HG03521 (cell line): Measurements from ENCODE around the gene ERC2.
"Not testable (repeated sequence)": the region's sequence is repeated elsewhere in the genome, so short reads cannot be mapped to it uniquely, and the experiment has no call there.

Experiments used
- ATAC-seq: cut with Tn5 transposase; IDR thresholded peaks from one replicate; pipeline ENCODE4 v1.9.1; 2021; ENCODE audit warnings: mild to moderate bottlenecking, moderate library complexity; ENCODE audit not compliant: unreplicated experiment

ERC2 gene

GRCh38 chr3:56094170-56094569, 374.1 kb downstream of the ERC2 start:
- no peak for ATAC-seq

GRCh38 chr3:56089739-56090138, 378.5 kb downstream of the ERC2 start:
- no peak for ATAC-seq

- no peak for ATAC-seq
Observed at GRCh38 chr3:56087451-56088053, 380.7 kb downstream of the ERC2 start.

GRCh38 chr3:56086355-56086754, 381.9 kb downstream of the ERC2 start:
- ATAC-seq, result no peak

- ATAC-seq, result no peak
Observed at GRCh38 chr3:56081246-56081645, 387.0 kb downstream of the ERC2 start.

- ATAC-seq, result no peak
Observed at GRCh38 chr3:56076746-56077145, 391.5 kb downstream of the ERC2 start.

- no peak for ATAC-seq
Observed at GRCh38 chr3:56075089-56075488, 393.2 kb downstream of the ERC2 start.

- no peak for ATAC-seq
Observed at GRCh38 chr3:56069766-56070165, 398.5 kb downstream of the ERC2 start.

GRCh38 chr3:56066405-56066804, 401.9 kb downstream of the ERC2 start:
- ATAC-seq, result not testable (repeated sequence)

GRCh38 chr3:56064684-56065083, 403.6 kb downstream of the ERC2 start:
- no peak for ATAC-seq

GRCh38 chr3:56061279-56061626, 407.0 kb downstream of the ERC2 start:
- ATAC-seq, result no peak

GRCh38 chr3:56060521-56061278, 407.6 kb downstream of the ERC2 start:
- ATAC-seq, result no peak

GRCh38 chr3:56059731-56060130, 408.5 kb downstream of the ERC2 start:
- no peak for ATAC-seq

- ATAC-seq, result no peak
Observed at GRCh38 chr3:56055951-56056350, 412.3 kb downstream of the ERC2 start.

- no peak for ATAC-seq
Observed at GRCh38 chr3:56055546-56055945, 412.7 kb downstream of the ERC2 start.

- no peak for ATAC-seq
Observed at GRCh38 chr3:56054844-56055243, 413.4 kb downstream of the ERC2 start.

- no peak for ATAC-seq
Observed at GRCh38 chr3:56053727-56054126, 414.5 kb downstream of the ERC2 start.

GRCh38 chr3:56052188-56052587, 416.1 kb downstream of the ERC2 start:
- no peak for ATAC-seq

GRCh38 chr3:56051052-56051451, 417.2 kb downstream of the ERC2 start:
- ATAC-seq, result no peak

- no peak for ATAC-seq
Observed at GRCh38 chr3:56048946-56049345, 419.3 kb downstream of the ERC2 start.

- ATAC-seq, result no peak
Observed at GRCh38 chr3:56048331-56048730, 419.9 kb downstream of the ERC2 start.

- no peak for ATAC-seq
Observed at GRCh38 chr3:56042326-56042951, 425.8 kb downstream of the ERC2 start.
